ENCODE data around the gene MCF2L2.

Gene MCF2L2

DNA sequence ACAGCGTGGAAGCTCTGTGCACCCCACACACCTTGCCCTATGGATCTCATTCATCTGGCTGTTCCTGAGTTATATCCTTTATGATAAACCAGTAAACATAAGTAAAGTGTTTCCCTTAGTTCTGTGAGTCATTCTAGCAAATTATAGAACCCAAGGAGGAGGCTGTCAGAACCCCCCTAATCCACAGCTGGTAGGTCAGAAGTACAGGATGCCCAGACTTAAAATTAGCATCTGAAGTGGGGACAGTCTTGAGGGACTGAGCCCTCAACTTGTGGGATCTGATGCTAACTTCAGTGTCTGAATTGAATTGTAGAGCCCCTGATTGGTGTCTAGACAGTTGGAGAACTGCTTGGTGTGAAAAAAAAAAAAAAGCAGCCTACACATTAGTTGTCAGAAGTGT, 100.3 kb downstream of the MCF2L2 start:
- Histone ChIP-seq H3K4me3 (ENCODE audit: low read depth, low read length) (no peak overlapping the region), H3K9me3 (ENCODE audit: control insufficient read depth, insufficient read depth, low read depth, low read length) (no peaks in the 10 kb centered on the region), H3K36me3 (ENCODE audit: control insufficient read depth in 2 of 2, insufficient read depth in 1 of 2, low read length in 2 of 2) (no peaks in the 10 kb centered on the region), H3K27ac (ENCODE audit: extremely low read depth, low read depth, low read length) (no peak overlapping the region), H3K4me1 (ENCODE audit: control insufficient read depth, insufficient read depth, low read length) (no peaks in the 10 kb centered on the region)
- no peak for TF ChIP-seq GLI2 (tag by site-specific recombination; IDR thresholded peaks at IDR 0.05; ENCODE audit: borderline replicate concordance, low read depth)
- TF ChIP-seq PRDM1 (tag by site-specific recombination; IDR thresholded peaks at IDR 0.05), result no peak
- CTCF ChIA-PET, result no interaction called here
- POLR2A ChIA-PET, result no interaction called here

DNA sequence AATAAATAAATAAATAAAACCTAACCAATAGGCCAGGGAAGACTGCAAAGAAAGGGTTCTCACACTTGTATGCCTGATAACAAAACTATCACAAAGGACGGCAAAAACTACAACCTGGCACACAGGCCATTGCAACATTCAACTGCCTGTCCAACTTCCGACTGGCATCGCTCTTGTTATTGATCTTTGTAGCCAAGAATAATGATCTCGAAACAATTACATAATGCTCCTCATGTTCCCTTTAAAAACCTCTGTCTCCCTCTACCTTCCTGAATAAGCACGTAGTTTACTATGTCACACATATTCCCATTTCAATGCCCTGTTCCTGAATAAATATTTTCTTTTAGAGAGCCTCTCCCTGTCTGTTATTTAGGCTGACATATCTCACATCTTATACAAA, 101.1 kb downstream of the MCF2L2 start:
- ChIA-PET POLR2A (no interaction called here), CTCF (no interaction called here)
- Histone ChIP-seq H3K9me3 (ENCODE audit: control insufficient read depth, insufficient read depth, low read depth, low read length) (no peaks in the 10 kb centered on the region), H3K27ac (ENCODE audit: extremely low read depth, low read depth, low read length) (no peak overlapping the region), H3K4me3 (ENCODE audit: low read depth, low read length) (no peak overlapping the region), H3K36me3 (ENCODE audit: control insufficient read depth in 2 of 2, insufficient read depth in 1 of 2, low read length in 2 of 2) (no peaks in the 10 kb centered on the region), H3K4me1 (ENCODE audit: control insufficient read depth, insufficient read depth, low read length) (no peaks in the 10 kb centered on the region)
- TF ChIP-seq YY1 (tag by site-specific recombination; IDR thresholded peaks at IDR 0.05) (no peak), ZXDB (tag by site-specific recombination; IDR thresholded peaks at IDR 0.05) (no peak), ZNF785 (tag by site-specific recombination; IDR thresholded peaks at IDR 0.05) (no peak), OVOL3 (tag by site-specific recombination; IDR thresholded peaks at IDR 0.05) (no peak), ZNF555 (tag by site-specific recombination; conservative IDR thresholded peaks at IDR 0.05) (no peak), ZNF266 (tag by site-specific recombination; IDR thresholded peaks at IDR 0.05; ENCODE audit: low read depth) (no peak), ZNF202 (tag by site-specific recombination; IDR thresholded peaks at IDR 0.05; ENCODE audit: borderline replicate concordance) (no peak), ZNF501 (tag by site-specific recombination; IDR thresholded peaks at IDR 0.05) (no peak), TRIM28 (IDR thresholded peaks at IDR 0.05; ENCODE audit: borderline replicate concordance, low read length) (no peak), ZSCAN23 (tag by site-specific recombination; IDR thresholded peaks at IDR 0.05) (no peak), EGR2 (tag by site-specific recombination; IDR thresholded peaks at IDR 0.05; ENCODE audit: low read depth) (no peak), ZBTB1 (tag by site-specific recombination; IDR thresholded peaks at IDR 0.05) (no peak), ZNF335 (tag by site-specific recombination; conservative IDR thresholded peaks at IDR 0.05) (no peak), ZNF560 (tag by site-specific recombination; IDR thresholded peaks at IDR 0.05; ENCODE audit: borderline replicate concordance) (no peak)
- TF ChIP-seq, protein P1, sequence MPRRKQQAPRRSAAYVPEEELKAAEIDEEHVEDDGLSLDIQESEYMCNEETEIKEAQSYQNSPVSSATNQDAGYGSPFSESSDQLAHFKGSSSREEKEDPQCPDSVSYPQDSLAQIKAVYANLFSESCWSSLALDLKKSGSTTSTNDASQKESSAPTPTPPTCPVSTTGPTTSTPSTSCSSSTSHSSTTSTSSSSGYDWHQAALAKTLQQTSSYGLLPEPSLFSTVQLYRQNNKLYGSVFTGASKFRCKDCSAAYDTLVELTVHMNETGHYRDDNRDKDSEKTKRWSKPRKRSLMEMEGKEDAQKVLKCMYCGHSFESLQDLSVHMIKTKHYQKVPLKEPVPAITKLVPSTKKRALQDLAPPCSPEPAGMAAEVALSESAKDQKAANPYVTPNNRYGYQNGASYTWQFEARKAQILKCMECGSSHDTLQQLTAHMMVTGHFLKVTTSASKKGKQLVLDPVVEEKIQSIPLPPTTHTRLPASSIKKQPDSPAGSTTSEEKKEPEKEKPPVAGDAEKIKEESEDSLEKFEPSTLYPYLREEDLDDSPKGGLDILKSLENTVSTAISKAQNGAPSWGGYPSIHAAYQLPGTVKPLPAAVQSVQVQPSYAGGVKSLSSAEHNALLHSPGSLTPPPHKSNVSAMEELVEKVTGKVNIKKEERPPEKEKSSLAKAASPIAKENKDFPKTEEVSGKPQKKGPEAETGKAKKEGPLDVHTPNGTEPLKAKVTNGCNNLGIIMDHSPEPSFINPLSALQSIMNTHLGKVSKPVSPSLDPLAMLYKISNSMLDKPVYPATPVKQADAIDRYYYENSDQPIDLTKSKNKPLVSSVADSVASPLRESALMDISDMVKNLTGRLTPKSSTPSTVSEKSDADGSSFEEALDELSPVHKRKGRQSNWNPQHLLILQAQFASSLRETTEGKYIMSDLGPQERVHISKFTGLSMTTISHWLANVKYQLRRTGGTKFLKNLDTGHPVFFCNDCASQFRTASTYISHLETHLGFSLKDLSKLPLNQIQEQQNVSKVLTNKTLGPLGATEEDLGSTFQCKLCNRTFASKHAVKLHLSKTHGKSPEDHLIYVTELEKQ (tag by site-specific recombination; IDR thresholded peaks at IDR 0.05; ENCODE audit: borderline replicate concordance), result no peak

DNA sequence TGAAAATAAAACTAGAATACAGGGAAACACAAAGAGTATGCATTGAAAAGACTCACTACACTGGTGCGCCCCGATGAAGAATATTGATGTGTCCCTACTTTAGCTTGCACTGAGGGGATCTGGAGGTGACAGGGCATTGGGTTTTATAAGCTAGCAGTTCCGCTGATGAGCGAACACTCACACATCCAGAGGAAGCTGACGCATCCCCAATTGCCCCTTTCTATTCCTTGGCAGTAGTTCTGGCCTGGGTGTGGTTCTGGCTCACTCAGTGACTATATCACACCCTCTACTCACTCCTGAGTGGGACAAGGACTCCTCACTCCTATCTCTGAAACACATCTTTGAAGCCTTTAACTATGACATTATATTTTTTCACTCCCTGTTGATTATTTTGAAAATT, 104.3 kb downstream of the MCF2L2 start:
- Histone ChIP-seq H3K4me1 (ENCODE audit: control insufficient read depth, insufficient read depth, low read length) (no peaks in the 10 kb centered on the region), H3K27ac (ENCODE audit: extremely low read depth, low read depth, low read length) (no peak overlapping the region), H3K9me3 (ENCODE audit: control insufficient read depth, insufficient read depth, low read depth, low read length) (no peaks in the 10 kb centered on the region), H3K36me3 (ENCODE audit: control insufficient read depth in 2 of 2, insufficient read depth in 1 of 2, low read length in 2 of 2) (no peaks in the 10 kb centered on the region), H3K4me3 (ENCODE audit: low read depth, low read length) (no peak overlapping the region)
- CTCF ChIA-PET, result no interaction called here
- POLR2A ChIA-PET, result no interaction called here
- TF ChIP-seq ZNF146 (tag by site-specific recombination; IDR thresholded peaks at IDR 0.05) (no peak), ZNF514 (tag by site-specific recombination; IDR thresholded peaks at IDR 0.05) (no peak), ZNF48 (tag by site-specific recombination; IDR thresholded peaks at IDR 0.05) (no peak), ZNF571 (tag by site-specific recombination; IDR thresholded peaks at IDR 0.05) (no peak), ZNF777 (tag by site-specific recombination; IDR thresholded peaks at IDR 0.05; ENCODE audit: borderline replicate concordance) (no peak), ZNF76 (tag by site-specific recombination; IDR thresholded peaks at IDR 0.05; ENCODE audit: borderline replicate concordance, low read depth) (no peak), HOXC10 (CRISPR knock-in tag; IDR thresholded peaks at IDR 0.05) (no peak), ZNF354C (tag by site-specific recombination; IDR thresholded peaks at IDR 0.05; ENCODE audit: borderline replicate concordance, low read depth) (no peak), ZNF433 (tag by site-specific recombination; IDR thresholded peaks at IDR 0.05; ENCODE audit: low read depth) (no peak), ZNF221 (tag by site-specific recombination; IDR thresholded peaks at IDR 0.05; ENCODE audit: borderline replicate concordance) (no peak), ZBTB21 (tag by site-specific recombination; IDR thresholded peaks at IDR 0.05) (no peak), ZNF239 (tag by site-specific recombination; IDR thresholded peaks at IDR 0.05) (no peak), ZNF175 (tag by site-specific recombination; IDR thresholded peaks at IDR 0.05) (no peak), KLF1 (tag by site-specific recombination; IDR thresholded peaks at IDR 0.05) (no peak)
- TF ChIP-seq, protein P2, sequence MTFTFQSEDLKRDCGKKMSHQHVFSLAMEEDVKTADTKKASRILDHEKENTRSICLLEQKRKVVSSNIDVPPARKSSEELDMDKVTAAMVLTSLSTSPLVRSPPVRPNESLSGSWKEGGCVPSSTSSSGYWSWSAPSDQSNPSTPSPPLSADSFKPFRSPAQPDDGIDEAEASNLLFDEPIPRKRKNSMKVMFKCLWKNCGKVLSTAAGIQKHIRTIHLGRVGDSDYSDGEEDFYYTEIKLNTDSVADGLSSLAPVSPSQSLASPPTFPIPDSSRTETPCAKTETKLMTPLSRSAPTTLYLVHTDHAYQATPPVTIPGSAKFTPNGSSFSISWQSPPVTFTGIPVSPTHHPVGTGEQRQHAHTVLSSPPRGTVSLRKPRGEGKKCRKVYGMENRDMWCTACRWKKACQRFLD (tag by site-specific recombination; IDR thresholded peaks at IDR 0.05), result no peak
